ENCODE data around the gene PIGC.
A peak's percentile ranks its signal among the peaks of the same experiment; 100 is the strongest.

PIGC gene

GRCh38 chr1:172427191-172427590 lies 16.7 kb downstream of the PIGC start:
- no peak for DNase-seq

- DNase-seq, result no peak
Observed at GRCh38 chr1:172425339-172425738, 18.5 kb downstream of the PIGC start.

- DNase-seq, result no peak
Observed at GRCh38 chr1:172423336-172423735, 20.5 kb downstream of the PIGC start.

- no peak for DNase-seq
Observed at GRCh38 chr1:172421974-172422604, 21.8 kb downstream of the PIGC start.

GRCh38 chr1:172420385-172420784 lies 23.5 kb downstream of the PIGC start, which contains the start of gene C1orf105:
C1orf105 (plus strand) TSS chr1:172420685; CDS start chr1:172420886, 201 bp downstream.
- no peak for DNase-seq

GRCh38 chr1:172417557-172417956 lies 26.3 kb downstream of the PIGC start:
- DNase-seq, result no peak

GRCh38 chr1:172416496-172417035 lies 27.3 kb downstream of the PIGC start:
- DNase-seq, result no peak

GRCh38 chr1:172414331-172414730 lies 29.5 kb downstream of the PIGC start:
- no peak for DNase-seq

GRCh38 chr1:172411791-172412338 lies 32.0 kb downstream of the PIGC start:
- DNase-seq, result no peak

- DNase-seq, result no peak
Observed at GRCh38 chr1:172410027-172410426, 33.8 kb downstream of the PIGC start.

- DNase-seq, result no peak
Observed at GRCh38 chr1:172408958-172409357, 34.9 kb downstream of the PIGC start.

- no peak for DNase-seq
Observed at GRCh38 chr1:172406968-172407367, 36.9 kb downstream of the PIGC start.

- no peak for DNase-seq
Observed at GRCh38 chr1:172405912-172406311, 38.0 kb downstream of the PIGC start.

GRCh38 chr1:172404121-172404520 lies 39.7 kb downstream of the PIGC start:
- no peak for DNase-seq

GRCh38 chr1:172402878-172403569 lies 40.8 kb downstream of the PIGC start:
- no peak for DNase-seq

GRCh38 chr1:172401892-172402291 lies 42.0 kb downstream of the PIGC start:
- DNase-seq, result no peak

GRCh38 chr1:172401477-172401876 lies 42.4 kb downstream of the PIGC start:
- no peak for DNase-seq

- DNase-seq, result no peak
Observed at GRCh38 chr1:172400722-172401105, 43.2 kb downstream of the PIGC start.

- DNase-seq, result no peak
Observed at GRCh38 chr1:172399756-172400721, 43.8 kb downstream of the PIGC start.

- peak; percentile 9 to 63 (median 19) for DNase-seq
Observed at GRCh38 chr1:172398970-172399755, 44.7 kb downstream of the PIGC start.

GRCh38 chr1:172398193-172398592 lies 45.7 kb downstream of the PIGC start:
- no peak for DNase-seq

GRCh38 chr1:172397633-172398032 lies 46.2 kb downstream of the PIGC start:
- no peak for DNase-seq

All from NCI-H1417 (cell line).